Measurements from ENCODE around the gene KLHL17.

The KLHL17 gene

DNA sequence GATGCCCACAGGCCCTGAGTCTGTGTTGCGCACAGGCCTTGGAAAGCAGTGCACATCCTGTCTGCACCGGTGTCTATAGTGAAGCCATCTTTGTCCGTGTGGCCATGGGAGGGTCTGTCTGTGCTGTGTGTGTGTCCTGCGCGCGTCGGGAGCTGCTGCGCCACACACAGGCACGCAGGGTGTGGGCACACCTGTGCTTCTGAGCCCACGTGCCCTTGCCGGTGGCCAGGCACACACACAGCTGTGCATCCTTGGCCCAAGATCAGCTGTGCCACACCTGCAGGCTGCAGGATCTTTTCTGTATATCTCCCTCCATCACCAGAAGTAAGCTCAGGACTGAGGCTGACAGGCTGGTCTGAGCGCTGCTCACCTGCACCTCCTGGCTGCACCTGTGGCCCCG lies 39.9 kb upstream of the KLHL17 start:
- no peak for DNase-seq (ENCODE audit: low read depth, low spot score)
- H3K4me3 ChIP-seq (ENCODE audit: low read length) = peak overlapping the region; percentile 25; the same call in 1 of the 2 replicates

DNA sequence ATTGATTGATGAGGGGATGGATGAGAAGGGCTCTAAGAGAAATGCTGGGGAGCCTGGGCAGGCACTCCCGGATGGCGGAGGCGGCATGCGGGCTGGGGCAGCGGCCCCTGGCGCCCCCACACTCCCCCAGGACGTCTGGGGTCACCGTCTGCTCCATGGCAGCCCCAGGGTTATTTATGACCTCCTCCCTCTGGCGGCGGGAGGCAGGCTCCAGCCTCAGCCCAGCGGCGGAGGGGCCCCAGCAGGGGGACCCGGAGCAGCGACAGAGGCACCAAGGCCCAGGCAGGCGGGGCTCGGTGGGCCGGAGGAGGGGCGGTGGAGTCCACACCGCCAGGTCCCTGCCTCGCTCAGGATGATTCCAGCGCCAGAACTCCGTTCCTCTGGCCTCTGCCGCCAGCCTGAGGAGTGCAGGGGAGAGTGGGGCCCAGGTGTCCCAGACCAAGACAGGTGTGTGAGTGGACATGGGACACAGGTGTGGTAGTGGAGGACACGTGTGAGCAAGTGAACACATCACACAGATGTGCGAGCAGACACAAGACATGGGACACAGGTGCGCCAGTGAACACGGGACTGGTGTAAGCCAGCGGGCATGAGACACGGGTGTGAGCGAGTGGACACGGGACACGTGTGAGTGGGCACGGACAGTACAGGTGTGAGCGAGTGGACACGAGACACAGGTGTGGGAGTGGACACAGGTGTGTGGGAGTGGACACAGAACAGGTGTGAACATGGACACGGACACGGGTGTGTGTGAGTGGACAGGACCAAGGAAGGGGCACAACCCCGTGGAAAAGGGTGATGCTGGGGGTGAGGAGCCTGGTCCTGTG lies 39.2 kb upstream of the KLHL17 start:
- DNase-seq (ENCODE audit: low read depth, low spot score) = peak; percentile 55
- peak overlapping the region; percentile 25 for H3K4me3 ChIP-seq (ENCODE audit: low read length)

DNA sequence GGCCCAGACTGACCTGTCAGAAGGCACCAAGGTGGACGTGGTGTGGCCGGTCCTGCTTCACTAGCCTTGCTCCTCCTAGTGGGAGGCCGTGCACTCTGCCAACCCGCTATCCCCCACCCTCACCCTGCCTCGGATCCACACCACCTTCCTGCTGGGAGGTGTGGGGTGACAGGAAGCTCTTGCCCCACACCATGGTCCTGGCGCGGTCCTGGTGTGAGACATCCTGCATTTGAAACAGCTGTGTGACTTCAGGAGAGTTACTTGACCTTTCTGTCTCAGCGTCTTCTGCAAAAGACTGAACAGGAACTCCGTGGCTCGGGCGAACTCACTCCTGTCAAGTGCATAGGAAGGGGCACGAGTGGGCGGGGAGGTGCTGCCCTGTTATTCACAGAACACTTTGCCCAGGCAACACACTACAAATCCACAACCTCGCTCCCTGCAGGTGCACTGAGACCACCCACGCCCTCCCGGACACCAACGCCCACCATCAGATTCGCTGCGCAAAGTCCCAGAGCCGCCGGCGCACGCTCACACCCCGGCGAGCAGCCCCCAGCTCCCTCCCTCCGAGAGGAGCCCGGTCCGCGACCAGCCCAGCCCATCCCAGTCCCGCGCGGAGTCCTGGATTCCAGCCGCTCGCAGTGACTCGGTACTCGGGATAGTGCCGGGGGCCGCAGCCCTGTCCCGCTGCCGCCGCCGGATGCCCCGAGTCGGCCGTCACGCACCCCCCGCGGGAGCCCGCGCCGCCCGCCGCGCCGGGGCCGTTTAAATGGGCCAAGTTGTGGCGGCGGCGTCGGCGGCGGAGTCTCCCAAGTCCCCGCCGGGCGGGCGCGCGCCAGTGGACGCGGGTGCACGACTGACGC lies 37.0 kb upstream of the KLHL17 start, which contains the start of gene SAMD11:
TSS of gene SAMD11 (plus strand) at position 793 of the 860 bp plus-strand sequence. CDS start 509 bp downstream, outside the sequence.
- H3K4me3 ChIP-seq (ENCODE audit: low read length) = peak within 1 kb of the TSS; percentile 43
- DNase-seq (ENCODE audit: low read depth, low spot score) = peak; percentile 61

DNA sequence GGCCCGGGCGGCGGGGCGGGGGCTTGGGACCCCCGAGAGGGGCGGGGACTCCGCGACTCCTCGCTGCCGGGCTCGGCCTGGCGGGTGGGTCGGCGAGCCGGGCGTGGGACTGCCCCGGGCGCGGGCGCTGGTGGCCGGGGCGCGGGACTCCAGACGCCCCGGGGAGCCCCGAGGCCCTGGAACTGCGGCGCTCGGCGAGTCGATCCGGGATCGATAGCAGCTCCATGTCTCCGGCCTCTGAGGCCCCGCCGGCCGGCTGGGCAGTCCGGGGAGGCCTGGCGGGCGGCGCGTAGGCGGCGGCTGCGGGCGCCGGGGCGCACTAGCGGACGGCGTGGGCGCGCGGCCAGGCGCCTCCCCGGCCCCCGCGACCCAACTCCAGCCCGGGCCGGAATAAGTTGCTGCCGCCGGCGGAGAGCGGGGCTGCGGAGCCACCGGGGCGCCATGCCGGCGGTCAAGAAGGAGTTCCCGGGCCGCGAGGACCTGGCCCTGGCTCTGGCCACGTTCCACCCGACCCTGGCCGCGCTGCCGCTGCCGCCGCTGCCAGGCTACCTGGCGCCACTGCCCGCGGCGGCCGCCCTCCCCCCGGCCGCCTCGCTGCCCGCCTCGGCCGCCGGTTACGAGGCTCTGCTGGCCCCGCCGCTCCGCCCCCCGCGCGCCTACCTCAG lies 36.3 kb upstream of the KLHL17 start:
- no peak for DNase-seq (ENCODE audit: low read depth, low spot score)
- peak overlapping the region; percentile 36; the same call in 1 of the 2 replicates for H3K4me3 ChIP-seq (ENCODE audit: low read length)

DNA sequence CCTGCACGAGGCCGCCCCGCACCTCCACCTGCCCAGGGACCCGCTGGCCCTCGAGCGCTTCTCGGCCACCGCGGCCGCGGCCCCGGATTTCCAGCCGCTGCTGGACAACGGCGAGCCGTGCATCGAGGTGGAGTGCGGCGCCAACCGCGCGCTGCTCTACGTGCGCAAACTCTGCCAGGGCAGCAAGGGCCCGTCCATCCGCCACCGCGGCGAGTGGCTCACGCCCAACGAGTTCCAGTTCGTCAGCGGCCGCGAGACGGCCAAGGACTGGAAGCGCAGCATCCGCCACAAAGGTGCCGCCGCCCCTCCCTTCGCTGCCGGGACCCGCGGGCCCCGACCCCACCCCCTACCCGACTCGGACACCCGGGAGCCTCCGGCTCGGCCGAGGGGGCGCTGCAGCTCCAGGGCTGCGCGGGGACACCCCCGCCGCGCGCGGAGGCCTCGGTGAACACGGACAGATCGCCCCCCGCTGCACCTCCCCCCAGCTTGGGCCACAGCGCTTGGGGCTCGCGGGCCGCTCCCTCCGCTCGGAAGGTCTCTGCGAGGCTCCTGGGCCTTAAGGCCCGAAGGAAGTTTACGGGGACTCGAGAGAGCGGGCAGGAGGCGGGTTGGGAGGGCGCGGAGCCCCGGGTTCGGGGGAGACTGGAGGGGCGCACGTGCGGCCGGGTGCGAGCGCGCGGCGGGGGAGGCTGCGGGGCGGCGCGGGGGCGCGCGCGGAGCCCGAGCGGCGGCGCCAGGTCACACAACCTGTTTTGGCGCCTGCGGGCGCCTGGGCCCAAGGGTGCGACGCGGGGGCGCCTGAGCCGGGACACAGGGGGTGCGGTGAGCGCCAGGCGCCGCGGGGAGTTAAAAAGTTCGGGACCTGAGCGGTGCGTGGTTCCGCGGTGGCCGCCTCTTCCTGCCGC lies 35.5 kb upstream of the KLHL17 start:
- peak overlapping the region; percentile 36 for H3K4me3 ChIP-seq (ENCODE audit: low read length)
- no peak for DNase-seq (ENCODE audit: low read depth, low spot score)

DNA sequence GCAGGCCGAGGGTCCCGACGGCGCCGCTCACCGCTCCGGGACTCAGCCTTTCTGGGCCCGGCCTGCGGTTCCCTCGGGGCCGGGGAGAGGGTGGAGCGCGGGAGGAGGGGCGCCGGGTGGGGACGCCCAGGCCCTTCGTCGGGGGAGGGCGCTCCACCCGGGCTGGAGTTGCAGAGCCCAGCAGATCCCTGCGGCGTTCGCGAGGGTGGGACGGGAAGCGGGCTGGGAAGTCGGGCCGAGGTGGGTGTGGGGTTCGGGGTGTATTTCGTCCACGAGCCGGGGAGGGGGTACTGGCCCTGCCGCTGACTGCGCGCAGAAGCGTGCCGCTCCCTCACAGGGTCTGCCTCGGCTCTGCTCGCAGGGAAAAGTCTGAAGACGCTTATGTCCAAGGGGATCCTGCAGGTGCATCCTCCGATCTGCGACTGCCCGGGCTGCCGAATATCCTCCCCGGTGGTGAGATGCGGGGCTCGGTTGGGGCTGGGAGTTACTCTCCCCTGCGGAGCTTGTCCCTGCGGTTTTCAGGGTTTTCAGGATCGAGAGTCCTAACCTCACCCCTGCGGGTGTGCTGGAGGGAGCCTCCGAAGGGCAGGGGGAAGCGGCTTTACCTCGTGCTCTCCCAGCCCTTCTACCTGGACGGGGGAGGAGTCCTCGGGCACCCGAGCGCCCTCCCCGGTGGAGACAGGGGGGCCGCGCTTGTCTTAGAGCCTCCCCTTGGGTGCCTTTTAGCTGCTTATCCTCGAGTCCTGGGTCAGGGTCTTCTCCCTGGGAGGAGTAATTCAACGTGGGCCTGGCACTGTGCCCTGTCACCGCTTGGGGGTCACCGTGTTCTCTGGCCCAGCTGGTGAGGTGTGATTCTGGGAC lies 34.6 kb upstream of the KLHL17 start:
- no peak overlapping the region; the same call in 1 of the 2 replicates for H3K4me3 ChIP-seq (ENCODE audit: low read length)
- no peak for DNase-seq (ENCODE audit: low read depth, low spot score)

DNA sequence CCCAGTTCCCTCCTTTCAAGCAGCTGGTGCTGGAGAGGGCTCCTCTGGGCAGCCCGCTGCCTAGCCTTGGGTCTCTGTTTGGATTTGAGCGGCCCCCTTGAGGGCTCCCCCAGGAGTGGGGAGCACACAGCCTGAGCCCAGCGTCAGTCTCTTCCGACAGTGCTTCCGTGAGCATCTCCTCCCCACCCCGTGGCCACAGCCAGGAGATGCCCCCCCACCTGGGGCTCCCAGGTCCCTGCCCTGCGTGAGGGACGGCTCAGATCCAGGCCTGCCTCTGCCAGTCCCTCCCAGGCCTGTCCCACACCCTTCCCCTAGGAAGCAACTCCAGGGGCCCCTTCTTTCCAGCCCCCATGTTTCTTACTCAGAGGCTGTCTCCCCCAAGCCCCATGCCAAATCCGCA lies 33.1 kb upstream of the KLHL17 start:
- no peak overlapping the region for H3K4me3 ChIP-seq (ENCODE audit: low read length)
- DNase-seq (ENCODE audit: low read depth, low spot score) = no peak

DNA sequence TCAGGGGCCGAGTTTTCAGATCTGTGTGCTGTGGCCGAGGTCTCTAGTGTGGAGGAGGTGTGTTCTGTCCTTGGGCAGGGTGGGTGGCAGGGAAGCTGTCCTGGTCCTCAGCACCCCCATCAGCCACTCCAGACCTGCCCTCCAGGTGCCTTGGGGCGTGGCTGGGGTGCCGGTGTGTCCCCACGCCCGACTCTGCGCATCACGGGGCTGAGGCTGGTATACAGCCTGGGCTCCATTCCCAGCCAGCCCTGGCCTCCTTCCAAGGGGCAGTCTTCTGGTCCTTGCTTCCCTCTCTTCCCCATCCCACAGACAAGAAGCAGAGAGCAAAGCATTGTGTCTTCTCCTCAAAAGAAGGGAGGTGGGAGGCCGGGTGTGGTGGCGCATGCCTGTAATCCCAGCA lies 32.6 kb upstream of the KLHL17 start:
- DNase-seq (ENCODE audit: low read depth, low spot score) = no peak
- H3K4me3 ChIP-seq (ENCODE audit: low read length) = no peak overlapping the region

DNA sequence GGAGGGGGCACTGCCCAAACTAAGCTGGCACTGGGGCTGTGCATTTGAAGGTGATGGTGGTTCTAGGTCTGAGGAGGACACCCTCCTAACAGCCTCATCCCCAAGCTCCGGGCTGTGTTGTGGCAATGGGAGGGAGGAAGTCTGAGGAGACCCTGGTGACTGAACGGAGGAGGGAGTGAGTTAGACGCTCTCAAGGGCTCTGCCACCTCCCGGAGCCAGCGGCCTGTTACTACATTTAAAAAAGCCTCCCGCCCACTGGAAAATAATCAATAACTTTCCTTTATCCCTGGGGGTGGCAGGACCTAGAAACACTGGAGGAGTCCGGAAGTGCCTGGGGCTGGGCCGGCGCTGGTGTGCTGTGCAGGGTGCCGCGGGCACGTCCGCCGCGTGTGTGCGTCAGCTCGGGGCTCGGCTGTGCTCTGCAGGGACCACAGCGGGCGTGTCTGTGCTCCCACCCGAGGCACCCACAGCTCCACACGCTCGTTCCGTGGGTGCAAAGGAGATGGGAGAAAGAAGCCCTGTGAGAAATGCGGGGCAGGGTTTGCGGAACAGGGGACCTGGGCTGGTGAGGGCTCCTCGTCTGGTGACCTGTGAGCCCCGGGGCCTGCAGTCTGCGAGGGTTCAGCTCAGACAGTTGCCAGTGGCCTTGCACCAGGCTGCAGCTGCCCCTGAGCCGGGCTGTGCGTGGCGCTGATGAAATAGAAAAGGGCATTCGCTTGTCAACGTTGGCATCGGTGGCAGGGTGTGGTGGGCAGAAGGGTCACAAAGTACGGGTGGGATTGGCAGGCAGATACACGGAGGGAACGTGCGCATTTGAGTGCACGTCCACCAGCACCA lies 31.3 kb upstream of the KLHL17 start:
- no peak for DNase-seq (ENCODE audit: low read depth, low spot score)

DNA sequence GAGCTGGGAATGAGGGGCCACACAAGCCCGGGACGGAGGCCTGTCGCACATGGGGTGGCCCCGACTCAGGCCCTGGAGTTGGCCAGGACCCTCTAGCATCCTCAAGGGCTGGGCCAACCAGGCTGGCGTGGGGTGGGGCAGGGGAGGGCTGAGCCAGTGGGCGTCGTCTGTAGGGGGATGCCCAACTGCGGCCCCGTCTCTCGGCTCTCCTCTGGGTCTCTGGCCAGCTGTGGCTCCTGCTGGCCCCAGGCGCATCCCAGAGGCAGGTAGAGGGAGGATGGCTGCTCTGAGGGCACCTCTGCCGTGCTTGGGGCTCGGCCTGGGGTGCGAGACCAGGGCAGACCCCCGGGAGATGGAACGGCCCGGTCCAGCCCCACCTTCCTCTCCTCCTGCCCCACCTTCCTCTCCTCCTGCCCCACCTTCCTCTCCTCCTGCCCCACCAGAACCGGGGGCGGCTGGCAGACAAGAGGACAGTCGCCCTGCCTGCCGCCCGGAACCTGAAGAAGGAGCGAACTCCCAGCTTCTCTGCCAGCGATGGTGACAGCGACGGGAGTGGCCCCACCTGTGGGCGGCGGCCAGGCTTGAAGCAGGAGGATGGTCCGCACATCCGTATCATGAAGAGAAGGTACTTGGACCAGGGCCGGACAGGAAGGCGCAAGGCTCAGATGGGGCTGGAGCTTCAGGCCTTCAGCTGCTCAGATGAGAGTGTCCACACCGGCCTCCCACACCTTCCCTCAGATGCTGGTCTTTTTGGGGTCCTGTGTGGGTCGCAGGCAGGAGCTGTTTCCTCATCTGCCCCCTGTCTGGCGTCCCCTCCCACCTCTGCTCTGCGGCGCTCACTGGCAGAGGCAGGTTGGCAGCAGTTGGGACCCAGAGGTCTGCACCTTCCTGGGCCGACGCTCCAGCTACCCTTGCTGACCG lies 30.4 kb upstream of the KLHL17 start:
- no peak for DNase-seq (ENCODE audit: low read depth, low spot score)

More for the DNA sequence above, 31.3 kb upstream of the KLHL17 start:
- H3K4me3 ChIP-seq (ENCODE audit: low read length) = no peak overlapping the region

DNA sequence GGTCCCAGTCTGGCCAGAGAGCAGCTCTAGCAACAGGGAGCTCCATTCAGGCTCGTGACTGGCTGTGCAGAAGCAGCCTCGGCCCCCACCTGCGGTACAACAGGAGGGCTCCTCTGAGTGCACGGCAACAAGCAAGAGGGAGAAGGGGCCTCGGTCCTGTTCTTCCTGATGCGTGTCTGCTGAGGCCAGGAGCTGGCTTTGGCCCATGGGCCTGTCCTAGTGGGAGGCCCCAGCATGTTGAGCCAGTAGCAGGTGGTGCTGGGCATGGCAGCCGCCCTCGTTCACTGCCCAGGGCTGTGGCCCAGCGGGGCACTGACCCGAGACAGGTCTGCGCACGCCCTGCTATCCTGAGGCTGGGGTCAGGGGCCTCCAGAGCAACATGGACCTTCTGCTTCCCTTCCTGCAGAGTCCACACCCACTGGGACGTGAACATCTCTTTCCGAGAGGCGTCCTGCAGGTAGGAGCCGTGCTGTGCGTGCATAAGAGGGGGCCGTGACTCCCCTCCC lies 29.7 kb upstream of the KLHL17 start:
- H3K4me3 ChIP-seq (ENCODE audit: low read length) = no peak overlapping the region
- DNase-seq (ENCODE audit: low read depth, low spot score) = no peak

More for the DNA sequence above, 30.4 kb upstream of the KLHL17 start:
- H3K4me3 ChIP-seq (ENCODE audit: low read length) = no peak overlapping the region

DNA sequence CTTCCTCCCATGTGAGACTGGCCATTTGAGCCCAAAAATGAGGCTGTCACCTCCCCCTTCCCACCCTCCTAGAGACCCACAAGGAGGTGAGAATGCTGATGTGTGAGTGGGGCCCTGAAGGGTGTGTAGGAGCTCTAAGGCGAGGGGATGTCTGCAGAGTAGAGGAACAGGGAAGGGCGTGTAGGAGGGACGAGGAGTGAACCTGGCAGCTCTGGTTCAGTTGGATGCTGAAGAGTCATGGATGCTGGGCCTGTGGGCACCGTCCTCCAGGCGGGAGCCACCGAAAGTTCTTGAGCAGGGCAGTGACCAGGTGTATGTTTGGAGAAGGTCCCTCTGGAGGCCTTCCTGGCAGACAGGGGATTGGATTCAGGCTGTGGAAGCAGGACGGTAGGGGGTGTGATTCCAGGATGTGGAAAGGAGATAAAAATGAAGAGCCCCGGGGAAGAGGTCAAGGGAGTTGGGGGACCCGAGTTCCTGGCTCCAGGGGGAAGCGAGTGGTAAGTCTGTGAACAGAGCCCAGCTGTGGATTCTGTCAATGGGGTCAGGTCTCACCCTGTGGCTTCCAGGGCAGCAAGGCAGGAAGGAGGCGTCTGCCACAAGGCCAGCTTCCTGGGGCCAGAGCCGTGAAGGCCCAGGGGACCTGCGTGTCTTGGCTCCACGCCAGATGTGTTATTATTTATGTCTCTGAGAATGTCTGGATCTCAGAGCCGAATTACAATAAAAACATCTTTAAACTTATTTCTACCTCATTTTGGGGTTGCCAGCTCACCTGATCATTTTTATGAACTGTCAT lies 28.8 kb upstream of the KLHL17 start:
- no peak for DNase-seq (ENCODE audit: low read depth, low spot score)
- no peak overlapping the region for H3K4me3 ChIP-seq (ENCODE audit: low read length)

DNA sequence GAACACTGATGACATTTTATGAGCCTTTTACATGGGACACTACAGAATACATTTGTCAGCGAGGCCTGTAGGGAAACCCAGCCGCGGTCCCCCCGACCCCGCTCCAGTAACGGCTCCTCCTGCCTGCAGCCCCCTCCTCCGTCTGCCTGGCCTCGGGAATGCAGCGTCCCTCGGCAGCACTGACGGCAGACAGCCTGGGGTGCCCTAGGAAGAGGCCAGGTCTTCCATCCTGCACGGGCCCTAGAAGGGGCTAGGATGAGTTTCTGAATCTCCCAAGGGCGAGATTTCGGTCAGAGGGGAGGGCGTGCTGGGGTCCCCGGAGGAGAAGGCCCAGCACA lies 28.2 kb upstream of the KLHL17 start:
- H3K4me3 ChIP-seq (ENCODE audit: low read length) = no peak overlapping the region
- DNase-seq (ENCODE audit: low read depth, low spot score) = no peak

DNA sequence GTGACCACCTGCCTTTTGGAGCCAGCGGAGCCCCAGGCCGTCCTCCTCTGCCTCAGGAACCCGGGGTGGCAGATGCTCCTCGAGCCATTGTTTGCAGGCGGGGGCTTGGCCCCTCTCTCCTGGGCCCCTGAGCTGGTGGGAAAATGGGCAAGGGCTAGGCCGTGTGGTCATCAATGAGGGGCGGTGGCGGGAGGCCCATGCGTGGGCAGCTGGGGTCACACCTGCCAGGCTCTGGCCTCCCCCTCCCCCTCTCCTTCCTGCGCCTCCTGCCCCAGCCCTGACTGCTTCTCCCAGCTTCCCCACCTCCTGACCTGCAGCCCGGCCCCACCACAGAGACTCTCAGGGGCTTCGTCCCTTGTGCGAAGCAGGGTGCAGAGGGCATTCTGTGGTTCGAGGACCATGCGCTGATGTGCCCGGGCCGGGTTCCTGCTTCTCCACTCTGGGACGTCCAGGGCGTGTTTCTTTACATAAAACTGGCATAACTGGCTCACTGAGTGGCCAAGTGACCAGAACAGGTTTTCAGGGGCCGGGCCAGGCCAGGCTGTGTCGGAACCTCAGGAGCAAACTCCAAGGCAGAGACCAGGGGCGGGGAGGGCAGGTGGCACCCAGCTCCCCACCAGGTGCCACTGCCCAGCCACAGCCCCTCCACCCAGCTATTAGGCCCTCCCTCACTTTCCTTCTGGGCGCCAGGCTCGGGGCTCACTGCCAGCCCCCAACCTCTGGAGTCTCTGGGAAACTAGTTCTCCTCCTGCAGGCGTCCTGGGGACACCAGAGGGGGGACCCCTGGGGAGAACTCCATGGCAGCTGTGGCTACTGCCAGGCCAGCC lies 27.4 kb upstream of the KLHL17 start:
- H3K4me3 ChIP-seq (ENCODE audit: low read length) = no peak overlapping the region
- DNase-seq (ENCODE audit: low read depth, low spot score) = no peak

All from Jurkat, Clone E6-1 (cell line).